HG03095 (cell line): ENCODE data around the gene CYP2C18.
"Not testable (repeated sequence)": the region's sequence is repeated elsewhere in the genome, so short reads cannot be mapped to it uniquely, and the experiment has no call there.

Experiments
- ATAC-seq: cut with Tn5 transposase; IDR thresholded peaks from one replicate; pipeline ENCODE4 v1.9.1; 2021; ENCODE audit warnings: moderate library complexity; ENCODE audit not compliant: unreplicated experiment

CYP2C18 gene

GRCh38 chr10:94683214-94684054 is at the start of gene CYP2C18:
Gene CYP2C18 (plus strand): TSS chr10:94683729. CDS start chr10:94683820, 91 bp downstream.
- no peak for ATAC-seq

GRCh38 chr10:94638097-94638496 is 45.4 kb upstream of the CYP2C18 start:
- not testable (repeated sequence) for ATAC-seq

- ATAC-seq = no peak
Observed at GRCh38 chr10:94639902-94640301, 43.6 kb upstream of the CYP2C18 start.

GRCh38 chr10:94640562-94640961 is 43.0 kb upstream of the CYP2C18 start:
- no peak for ATAC-seq

GRCh38 chr10:94641480-94641879 is 42.0 kb upstream of the CYP2C18 start:
- ATAC-seq = no peak

GRCh38 chr10:94644352-94644751 is 39.2 kb upstream of the CYP2C18 start:
- ATAC-seq = no peak

GRCh38 chr10:94645285-94645684 is 38.2 kb upstream of the CYP2C18 start:
- no peak for ATAC-seq

- ATAC-seq = not testable (repeated sequence)
Observed at GRCh38 chr10:94655201-94655600, 28.3 kb upstream of the CYP2C18 start.

GRCh38 chr10:94663061-94663460 is 20.5 kb upstream of the CYP2C18 start:
- ATAC-seq = not testable (repeated sequence)

- no peak for ATAC-seq
Observed at GRCh38 chr10:94666391-94667102, 17.0 kb upstream of the CYP2C18 start.

GRCh38 chr10:94673614-94674321 is 9.8 kb upstream of the CYP2C18 start:
- no peak for ATAC-seq

GRCh38 chr10:94676496-94676895 is 7.0 kb upstream of the CYP2C18 start:
- ATAC-seq = no peak

- ATAC-seq = no peak
Observed at GRCh38 chr10:94677691-94678090, 5.8 kb upstream of the CYP2C18 start.

- no peak for ATAC-seq
Observed at GRCh38 chr10:94678475-94678874, 5.1 kb upstream of the CYP2C18 start.

- no peak for ATAC-seq
Observed at GRCh38 chr10:94680544-94680943, 3.0 kb upstream of the CYP2C18 start.

- ATAC-seq = not testable (repeated sequence)
Observed at GRCh38 chr10:94682636-94683035, 893 bp upstream of the CYP2C18 start.

GRCh38 chr10:94687625-94688248 is 4.2 kb downstream of the CYP2C18 start:
- no peak for ATAC-seq

- ATAC-seq = no peak
Observed at GRCh38 chr10:94706089-94706488, 22.6 kb downstream of the CYP2C18 start.

GRCh38 chr10:94710578-94710977 is 27.0 kb downstream of the CYP2C18 start:
- ATAC-seq = no peak

- no peak for ATAC-seq
Observed at GRCh38 chr10:94725871-94726270, 42.3 kb downstream of the CYP2C18 start.

GRCh38 chr10:94735197-94735596 is 51.7 kb downstream of the CYP2C18 start:
- ATAC-seq = no peak
